Left lung (tissue), 10 donors: ENCODE measurements around the gene SLC6A19. TPM values are rescaled to one million over a fixed set of nuclear protein-coding genes. Genes with fewer than 3 reads are reported as not detected.

Source experiments
- ATAC-seq: fragments of 200-7000 bp; cut with Tn5 transposase; one replicate; pipeline ENCODE4 v1.9.1; 2020; ENCODE audit warnings: moderate library complexity
- DNase-seq, 4 donors: peaks; one replicate each; pipeline ENCODE4 v3.0.0-alpha.2; 2013 to 2020
- H3K27ac ChIP-seq, 2 donors: fragments of 200-600 bp; sonication (generic) in 1 of 2; one replicate each; pipeline versions ENCODE4 v1.5.0 to v1.8.0; 2020 to 2021
- H3K27me3 ChIP-seq, 2 donors: fragments of 200-600 bp; sonication (generic) in 1 of 2; one replicate each; pipeline versions ENCODE4 v1.5.0 to v1.8.0; 2020 to 2021
- H3K36me3 ChIP-seq, 2 donors: fragments of 200-600 bp; sonication (generic) in 1 of 2; one replicate each; pipeline versions ENCODE4 v1.5.0 to v1.8.0; 2020 to 2021
- H3K4me1 ChIP-seq, 2 donors: fragments of 200-600 bp; one replicate each; pipeline ENCODE4 v1.8.0; 2021
- H3K4me3 ChIP-seq, 2 donors: fragments of 200-600 bp; sonication (generic) in 1 of 2; one replicate each; pipeline versions ENCODE4 v1.5.0 to v1.8.0; 2020 to 2021; ENCODE audit warnings: mild to moderate bottlenecking in 1 of 2
- H3K9me3 ChIP-seq, 2 donors: fragments of 200-600 bp; sonication (generic) in 1 of 2; one replicate each; pipeline versions ENCODE4 v1.5.0 to v1.8.0; 2020 to 2021
- CTCF ChIP-seq, 2 donors: fragments of 200-600 bp; sonication (generic) in 1 of 2; IDR thresholded peaks; one replicate each; pipeline versions ENCODE4 v1.5.0 to v1.8.0; 2021; ENCODE audit warnings: antibody characterized with exemption in 2 of 2
- intact Hi-C, 2 donors: fragments of 100-400 bp; cut with DNase I; formaldehyde crosslinking; loops; one replicate each; pipeline versions ENCODE4 v1.11.2 to v1.14.2; 2022
- polyA plus RNA-seq, 6 donors: library from polyadenylated mRNA; unstranded; fragments of 120-200 nt; gene quantifications; one replicate each; pipeline ENCODE4 v1.2.1, GENCODE V29; 2013; ENCODE audit not compliant: insufficient read length in 6 of 6
- total RNA-seq, 2 donors: library from RNA; stranded (reverse); fragmentation: NEBNext Ultra II Directional; extraction: Animal tissue kit (Norgen Biotek cat#: 25700); gene quantifications; one replicate each; pipeline ENCODE4 v1.2.1, GENCODE V29; 2021
- donor health status: DM: no; HTN: yes; CAD: no.
- donor health status: DM: no; HTN: no; CAD: no.

The SLC6A19 gene
- total and polyA plus RNA-seq, 8 donors, result 0.04 to 0.54 (median 0.19) TPM; not detected in 2

- Histone ChIP-seq H3K36me3 (no peaks in the 10 kb centered on the region), H3K4me3 (no peak overlapping the region), H3K4me1 (no peaks in the 10 kb centered on the region), H3K9me3 (peaks cover 0 to 24% of the 10 kb centered on the region in 2 donors), H3K27ac (no peak overlapping the region), H3K27me3 (no peaks in the 10 kb centered on the region)
- DNase-seq, result peak in 1 of 4 donors; percentile 63
- no peak for TF ChIP-seq CTCF (IDR thresholded peaks at IDR 0.05)
- no peak for ATAC-seq
- intact Hi-C loops, result no loop called here
Observed at GRCh38 chr5:1274471-1274870, 73.1 kb downstream of the SLC6A19 start.

Other genes starting within 250 kb of the SLC6A19 start
- 10 to 100 TPM; 31.6 to 61.5 TPM for gene NKD2, start 192.8 kb upstream of the SLC6A19 start, total RNA-seq
- gene NKD2, start 192.8 kb upstream of the SLC6A19 start, polyA plus RNA-seq, result 10 to 100 TPM in 2 of 6 donors, 1 to 10 TPM in 4; 6.3 to 13.5 (median 8.1) TPM
- 10 to 100 TPM; 39.4 to 45.0 TPM for gene SLC12A7, start 89.5 kb upstream of the SLC6A19 start, total RNA-seq
- gene SLC12A7, start 89.5 kb upstream of the SLC6A19 start, polyA plus RNA-seq, result 10 to 100 TPM; 28.1 to 40.3 (median 31.3) TPM
- gene SLC6A18, start 23.8 kb downstream of the SLC6A19 start, total RNA-seq, result not detected
- under 1 TPM in 1 of 6 donors, not detected in 5; 0.18 TPM for gene SLC6A18, start 23.8 kb downstream of the SLC6A19 start, polyA plus RNA-seq
- gene TERT, start 93.5 kb downstream of the SLC6A19 start, total RNA-seq, result under 1 TPM; 0.09 to 0.13 TPM
- under 1 TPM; 0.10 to 0.35 (median 0.19) TPM for gene TERT, start 93.5 kb downstream of the SLC6A19 start, polyA plus RNA-seq
- gene CLPTM1L, start 143.5 kb downstream of the SLC6A19 start, total RNA-seq, result 100 to 1,000 TPM; 169 to 171 TPM
- gene CLPTM1L, start 143.5 kb downstream of the SLC6A19 start, polyA plus RNA-seq, result 100 to 1,000 TPM in 2 of 6 donors, 10 to 100 TPM in 4; 90.4 to 110 (median 92.7) TPM
- 1 to 10 TPM in 1 of 2 donors, under 1 TPM in 1; 0.10 to 4.3 TPM for gene SLC6A3, start 243.8 kb downstream of the SLC6A19 start, total RNA-seq
- 1 to 10 TPM; 1.3 to 4.5 (median 2.8) TPM for gene SLC6A3, start 243.8 kb downstream of the SLC6A19 start, polyA plus RNA-seq